Thyroid gland (tissue), 4 donors: ENCODE results near the gene TCEANC. TPM values are rescaled to one million over a fixed set of nuclear protein-coding genes. Genes with fewer than 3 reads are reported as not detected.

Experiments used
- DNase-seq, 2 donors: peaks; one replicate each; pipeline ENCODE4 v3.0.0-alpha.2; 2019
- H3K27ac ChIP-seq, 3 donors: fragments of 200-600 bp; sonication (generic); 1 replicate in 2 of 3; 2 replicates in 1 of 3; pipeline ENCODE4 v1.5.1; 2016 to 2019; ENCODE audit warnings: mild to moderate bottlenecking in 1 of 3, moderate library complexity in 1 of 3
- H3K27me3 ChIP-seq: fragments of 200-600 bp; sonication (generic); one replicate; pipeline ENCODE4 v1.5.1; 2019
- H3K36me3 ChIP-seq, 2 donors: fragments of 200-600 bp; sonication (generic); one replicate each; pipeline ENCODE4 v1.5.1; 2016 to 2019
- H3K4me1 ChIP-seq, 2 donors: fragments of 200-600 bp; sonication (generic); one replicate each; pipeline ENCODE4 v1.5.1; 2017 to 2019
- H3K4me3 ChIP-seq, 3 donors: fragments of 200-600 bp; sonication (generic); replicated peaks in 1 of 3; 1 replicate in 2 of 3; 2 replicates in 1 of 3; pipeline ENCODE4 v1.5.1; 2016; ENCODE audit warnings: mild to moderate bottlenecking in 1 of 3
- H3K9me3 ChIP-seq: fragments of 200-600 bp; sonication (generic); one replicate; pipeline ENCODE4 v1.5.1; 2017
- POLR2A ChIP-seq, 2 donors: fragments of 450-650 bp; IDR thresholded peaks; one replicate each; pipeline ENCODE4 v1.6.1; 2017; ENCODE audit warnings: antibody characterized with exemption in 2 of 2, mild to moderate bottlenecking in 2 of 2, moderate library complexity in 1 of 2
- WGBS, 2 donors: methylation state at CpG; one replicate each; pipeline ENCODE4 v1.1.5; 2017; 5-methylcytosine and 5-hydroxymethylcytosine counted together
- intact Hi-C: fragments of 100-400 bp; cut with DNase I; formaldehyde crosslinking; loops from one replicate; pipeline ENCODE4 v1.15.1; 2023
- total RNA-seq, 4 donors: library from RNA; depleted of rRNA; stranded (reverse); fragments of >200 nt; gene quantifications; one replicate each; pipeline ENCODE4 v1.2.3, GENCODE V29; 2016
- TF ChIP-seq, protein P1 (sequence below), 6 experiments: fragments of 200-600 bp in 3 of 6; fragments of 450-650 bp in 3 of 6; sonication (generic) in 3 of 6; IDR thresholded peaks; one replicate each; pipeline ENCODE4 v1.5.1; 2016 to 2019; ENCODE audit warnings: antibody characterized with exemption in 6 of 6, mild to moderate bottlenecking in 2 of 6, inconsistent platforms in 1 of 6, moderate library complexity in 1 of 6

Gene TCEANC
- total RNA-seq, 4 donors from 2014 or later: 4.5 to 8.6 (median 6.4) TPM

DNA sequence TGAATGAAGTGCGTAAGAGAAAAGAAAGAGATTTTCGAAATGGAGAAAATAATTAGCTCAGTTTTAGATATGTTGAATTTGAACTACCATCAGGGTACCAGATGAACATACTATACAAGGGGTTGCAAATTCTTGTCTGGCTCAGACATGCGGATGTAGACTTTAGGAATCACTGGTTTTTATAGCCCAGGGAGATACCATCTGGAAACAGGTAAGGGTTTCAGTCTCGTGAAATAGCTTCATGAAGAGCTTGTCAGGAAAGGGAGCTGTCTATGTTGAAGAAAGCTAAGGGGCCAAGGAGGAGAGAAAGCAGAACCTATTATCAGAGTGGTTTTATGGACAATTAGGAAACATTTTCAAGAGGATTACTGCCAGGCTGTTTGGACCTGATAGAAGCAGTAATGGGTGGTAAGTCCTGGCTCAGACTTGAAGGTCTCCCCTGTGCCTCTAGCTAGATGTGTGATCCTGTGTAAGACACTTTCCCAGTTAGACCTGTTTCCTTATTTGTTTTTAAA, 42.7 kb downstream of the TCEANC start:
- H3K4me1 ChIP-seq: peaks cover 4 to 17% of the 10 kb centered on the region in 2 donors
- H3K4me3 ChIP-seq: no peak overlapping the region
- TF ChIP-seq, protein P1, sequence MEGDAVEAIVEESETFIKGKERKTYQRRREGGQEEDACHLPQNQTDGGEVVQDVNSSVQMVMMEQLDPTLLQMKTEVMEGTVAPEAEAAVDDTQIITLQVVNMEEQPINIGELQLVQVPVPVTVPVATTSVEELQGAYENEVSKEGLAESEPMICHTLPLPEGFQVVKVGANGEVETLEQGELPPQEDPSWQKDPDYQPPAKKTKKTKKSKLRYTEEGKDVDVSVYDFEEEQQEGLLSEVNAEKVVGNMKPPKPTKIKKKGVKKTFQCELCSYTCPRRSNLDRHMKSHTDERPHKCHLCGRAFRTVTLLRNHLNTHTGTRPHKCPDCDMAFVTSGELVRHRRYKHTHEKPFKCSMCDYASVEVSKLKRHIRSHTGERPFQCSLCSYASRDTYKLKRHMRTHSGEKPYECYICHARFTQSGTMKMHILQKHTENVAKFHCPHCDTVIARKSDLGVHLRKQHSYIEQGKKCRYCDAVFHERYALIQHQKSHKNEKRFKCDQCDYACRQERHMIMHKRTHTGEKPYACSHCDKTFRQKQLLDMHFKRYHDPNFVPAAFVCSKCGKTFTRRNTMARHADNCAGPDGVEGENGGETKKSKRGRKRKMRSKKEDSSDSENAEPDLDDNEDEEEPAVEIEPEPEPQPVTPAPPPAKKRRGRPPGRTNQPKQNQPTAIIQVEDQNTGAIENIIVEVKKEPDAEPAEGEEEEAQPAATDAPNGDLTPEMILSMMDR (IDR thresholded peaks at IDR 0.05): no peak
- TF ChIP-seq POLR2A (IDR thresholded peaks at IDR 0.05): no peak
- H3K27ac ChIP-seq: no peak overlapping the region
- intact Hi-C loops: no loop called here
- H3K9me3 ChIP-seq: no peaks in the 10 kb centered on the region
- H3K27me3 ChIP-seq: no peaks in the 10 kb centered on the region
- DNase-seq: no peak
- 76 to 90% methylated on average over 4 of the region's 4 CpGs for WGBS, 2 donors
- no peaks in the 10 kb centered on the region for H3K36me3 ChIP-seq

DNA sequence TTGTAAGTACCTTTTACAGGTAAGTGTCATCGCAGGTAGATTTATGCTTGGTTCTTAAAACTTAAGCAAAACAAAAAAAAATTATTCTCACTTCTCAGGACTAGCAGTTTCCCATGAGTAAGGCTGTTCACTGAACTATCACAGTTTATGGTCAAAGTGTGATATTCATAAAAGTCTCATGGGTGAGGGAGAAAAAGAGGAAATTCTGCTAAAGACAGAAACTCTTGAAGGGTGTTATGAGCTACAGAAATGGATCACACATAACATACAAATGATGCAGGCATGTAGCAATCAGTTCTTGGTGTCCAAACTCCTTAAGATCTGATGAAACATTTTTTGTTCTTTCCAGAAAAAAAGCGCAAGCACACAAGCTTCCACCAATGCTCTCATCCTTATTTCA, 44.5 kb downstream of the TCEANC start:
- no peak for TF ChIP-seq POLR2A (IDR thresholded peaks at IDR 0.05)
- TF ChIP-seq, protein P1 (IDR thresholded peaks at IDR 0.05): no peak
- Histone ChIP-seq H3K4me3 (no peak overlapping the region), H3K4me1 (peaks cover 4 to 12% of the 10 kb centered on the region in 2 donors), H3K27ac (no peak overlapping the region), H3K36me3 (no peaks in the 10 kb centered on the region), H3K27me3 (no peaks in the 10 kb centered on the region), H3K9me3 (no peaks in the 10 kb centered on the region)
- WGBS, 2 donors: 84 to 97% methylated on average over 2 of the region's 2 CpGs
- intact Hi-C loops: no loop called here
- DNase-seq: no peak

- no peak overlapping the region for H3K27ac ChIP-seq
- no peak for TF ChIP-seq POLR2A (IDR thresholded peaks at IDR 0.05)
- TF ChIP-seq, protein P1 (IDR thresholded peaks at IDR 0.05): no peak
- H3K4me3 ChIP-seq: no peak overlapping the region
- H3K36me3 ChIP-seq: no peaks in the 10 kb centered on the region
- peaks cover 4 to 10% of the 10 kb centered on the region in 2 donors for H3K4me1 ChIP-seq
- DNase-seq: no peak
- intact Hi-C loops: no loop called here
- 89 to 100% methylated on average over 1 of the region's 1 CpG for WGBS, 2 donors
- H3K9me3 ChIP-seq: no peaks in the 10 kb centered on the region
- no peaks in the 10 kb centered on the region for H3K27me3 ChIP-seq
Observed at GRCh38 chrX:13697976-13698375, 45.0 kb downstream of the TCEANC start.

DNA sequence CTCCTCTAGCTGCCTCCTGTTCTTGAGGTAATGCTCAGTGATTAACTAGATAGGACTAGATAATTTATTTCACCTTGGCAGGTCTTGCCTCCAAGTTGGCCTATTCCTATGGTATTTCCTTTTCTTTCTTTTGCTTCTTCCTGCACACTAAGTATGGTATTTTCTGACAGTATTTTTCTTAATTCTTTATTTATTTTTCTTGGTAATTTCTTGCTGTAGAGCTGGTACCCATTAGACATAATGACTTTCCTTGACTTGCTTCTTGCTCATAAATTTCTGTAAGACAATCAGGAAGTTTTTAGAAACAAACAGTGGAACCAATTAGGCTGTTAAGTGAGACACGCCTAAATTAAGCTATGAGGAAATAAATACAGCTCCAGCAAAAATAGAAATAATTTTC, 45.5 kb downstream of the TCEANC start:
- no peak overlapping the region for H3K27ac ChIP-seq
- peaks cover 4 to 15% of the 10 kb centered on the region in 2 donors for H3K4me1 ChIP-seq
- H3K9me3 ChIP-seq: no peaks in the 10 kb centered on the region
- H3K4me3 ChIP-seq: no peak overlapping the region
- intact Hi-C loops: no loop called here
- no peak for DNase-seq
- WGBS, 2 donors: 70 to 78% methylated on average over 1 of the region's 1 CpG
- H3K36me3 ChIP-seq: no peaks in the 10 kb centered on the region
- TF ChIP-seq, protein P1 (IDR thresholded peaks at IDR 0.05): no peak
- no peak for TF ChIP-seq POLR2A (IDR thresholded peaks at IDR 0.05)
- H3K27me3 ChIP-seq: no peaks in the 10 kb centered on the region

DNA sequence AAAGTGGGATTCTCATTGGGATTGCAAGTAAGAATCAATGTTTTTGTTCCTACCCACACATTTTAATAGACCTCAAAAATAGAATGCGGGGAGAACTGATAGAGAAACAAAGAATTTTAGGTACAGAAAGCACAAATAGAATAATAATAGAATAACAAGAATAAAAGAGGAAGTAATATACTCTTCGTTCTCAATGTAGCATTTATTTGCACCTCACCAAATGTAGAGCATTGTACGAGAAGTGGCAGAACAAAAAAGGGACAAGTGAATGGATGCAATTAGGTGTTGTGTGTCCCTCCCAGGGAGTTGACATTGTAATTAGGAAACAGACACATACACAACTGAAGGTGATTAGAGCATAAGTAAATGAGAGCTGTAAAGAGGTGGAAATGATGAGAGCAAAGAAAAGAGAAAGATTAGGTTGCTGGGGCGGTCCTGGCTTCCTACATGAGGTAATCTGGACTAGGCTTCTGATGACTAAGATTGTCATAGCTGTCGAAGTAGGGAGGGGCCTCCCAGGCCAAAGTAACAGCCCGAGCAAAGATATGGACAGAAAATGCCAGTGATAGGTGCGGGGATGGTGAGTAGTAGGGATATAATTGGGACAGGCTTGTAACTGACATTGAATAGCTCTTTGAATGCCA, 46.4 kb downstream of the TCEANC start:
- DNase-seq: no peak
- intact Hi-C loops: no loop called here
- peaks cover 4 to 13% of the 10 kb centered on the region in 2 donors for H3K4me1 ChIP-seq
- WGBS, 2 donors: 79 to 83% methylated on average over 7 of the region's 7 CpGs
- H3K27me3 ChIP-seq: no peaks in the 10 kb centered on the region
- no peaks in the 10 kb centered on the region for H3K36me3 ChIP-seq
- TF ChIP-seq POLR2A (IDR thresholded peaks at IDR 0.05): no peak
- TF ChIP-seq, protein P1 (IDR thresholded peaks at IDR 0.05): no peak
- H3K4me3 ChIP-seq: no peak overlapping the region
- H3K27ac ChIP-seq: no peak overlapping the region
- H3K9me3 ChIP-seq: no peaks in the 10 kb centered on the region
